SHP77 (cell line): ENCODE data around the gene MARK3.

Experiments
- DNase-seq, 2 experiments: peaks; one replicate each; lab custom pipeline; 2025; lab: John Stamatoyannopoulos, UW

The MARK3 gene

GRCh38 chr14:103367995-103368394, 17.2 kb upstream of the MARK3 start:
- no peak for DNase-seq

DNA sequence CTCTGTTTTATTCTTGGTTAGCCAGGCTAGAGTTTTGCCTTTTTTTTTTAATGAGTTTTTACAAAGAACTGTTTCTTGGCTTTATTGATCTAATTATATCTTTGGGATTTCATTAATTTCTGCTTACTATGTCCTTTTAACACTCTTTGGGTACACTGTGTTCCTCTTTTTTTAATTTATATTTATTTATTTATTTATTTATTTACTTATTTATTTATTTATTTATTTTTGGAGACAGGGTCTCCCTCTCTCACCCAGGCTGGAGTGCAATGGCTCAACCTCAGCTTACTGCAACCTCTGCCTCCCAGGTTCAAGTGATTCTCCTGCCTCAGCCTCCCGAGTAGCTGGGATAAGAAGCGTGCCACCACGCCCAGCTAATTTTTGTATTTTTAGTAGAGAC, 15.1 kb upstream of the MARK3 start:
- no peak for DNase-seq

DNA sequence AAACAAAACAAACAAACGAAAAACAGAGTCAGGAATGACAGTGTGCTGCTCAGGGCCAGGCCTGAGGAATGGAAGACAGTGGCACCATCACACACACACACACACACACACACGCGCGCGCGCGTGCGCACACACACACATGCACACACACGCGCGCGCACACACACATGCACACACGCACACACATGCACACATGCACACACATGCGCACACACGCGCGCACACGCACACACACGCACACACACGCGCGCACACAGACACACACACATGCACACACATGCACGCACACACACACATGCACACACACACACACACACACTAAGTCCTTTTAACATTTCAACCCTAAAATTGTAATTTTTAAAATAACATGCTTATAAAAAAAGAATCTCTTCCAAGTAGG, 13.2 kb upstream of the MARK3 start:
- no peak for DNase-seq

- DNase-seq = no peak
Observed at GRCh38 chr14:103372552-103373304, 12.5 kb upstream of the MARK3 start.

- DNase-seq = no peak
Observed at GRCh38 chr14:103374121-103374520, 11.1 kb upstream of the MARK3 start.

- DNase-seq = no peak
Observed at GRCh38 chr14:103377522-103378037, 7.6 kb upstream of the MARK3 start.

GRCh38 chr14:103378038-103378854, 7.0 kb upstream of the MARK3 start:
- DNase-seq = no peak

DNA sequence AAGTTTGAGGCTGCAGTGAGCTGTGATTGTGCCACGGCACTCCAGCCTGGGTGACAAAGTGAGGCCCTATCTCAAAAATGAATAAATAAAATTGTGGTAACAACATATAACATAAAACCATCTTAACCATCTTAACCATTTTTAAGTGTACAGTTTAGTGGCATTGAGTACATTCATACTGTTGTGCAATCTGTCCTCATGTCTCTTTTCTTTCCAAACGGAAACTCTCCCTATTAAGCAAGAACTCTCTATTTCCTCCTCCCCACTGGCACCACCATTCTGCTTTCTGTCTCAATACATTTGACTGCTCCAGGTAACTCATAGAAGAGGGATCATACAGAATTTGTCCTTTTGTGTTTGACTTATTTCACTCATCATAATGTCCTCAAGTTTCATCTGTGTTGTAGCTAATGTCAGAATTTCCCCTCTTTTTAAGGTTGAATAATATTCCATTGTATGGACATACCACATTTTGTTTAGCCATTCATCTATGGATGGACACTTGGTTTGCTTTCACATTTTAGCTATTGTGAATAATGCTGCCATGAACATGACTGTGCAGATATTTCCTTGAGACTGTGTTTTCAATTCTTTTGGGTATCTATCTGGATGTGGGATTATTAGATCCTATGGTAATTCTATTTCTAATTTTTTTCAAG, 4.4 kb upstream of the MARK3 start:
- DNase-seq = no peak

GRCh38 chr14:103382376-103382775, 2.8 kb upstream of the MARK3 start:
- DNase-seq = no peak

- DNase-seq = no peak
Observed at GRCh38 chr14:103384450-103385151, 614 bp upstream of the MARK3 start.

DNA sequence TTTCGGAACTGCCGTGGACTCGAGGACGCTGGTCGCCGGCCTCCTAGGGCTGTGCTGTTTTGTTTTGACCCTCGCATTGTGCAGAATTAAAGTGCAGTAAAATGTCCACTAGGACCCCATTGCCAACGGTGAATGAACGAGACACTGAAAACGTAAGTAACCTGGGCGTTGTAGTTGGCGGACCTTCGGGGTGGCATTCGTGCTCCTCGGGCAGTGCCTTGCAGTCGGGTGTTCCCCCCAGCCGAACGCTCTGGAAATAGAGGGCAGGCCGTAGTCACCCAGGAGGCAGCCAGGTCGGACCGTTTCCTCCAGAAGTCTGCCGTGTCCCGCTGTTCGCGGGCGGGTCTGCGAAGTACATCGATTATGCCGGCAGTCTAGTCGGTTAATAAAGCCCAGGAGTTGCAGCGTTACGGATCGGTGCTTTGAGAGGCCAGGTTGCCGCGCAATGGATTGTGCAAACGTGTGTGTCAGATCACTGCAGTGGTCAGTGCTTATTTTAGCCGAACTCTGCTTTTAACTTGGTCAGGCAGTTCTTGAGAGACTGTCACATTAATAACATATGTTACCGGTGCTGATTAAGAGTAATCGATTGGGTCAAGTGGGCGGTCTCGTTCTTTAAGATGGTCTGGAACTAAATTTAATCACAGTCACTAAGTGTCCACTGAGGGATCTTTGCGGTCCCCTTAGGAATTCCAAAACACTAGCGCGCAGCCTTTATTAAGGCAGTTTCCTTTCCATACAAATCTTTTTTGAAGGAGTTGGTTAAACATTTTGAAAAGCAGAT, 906 bp downstream of the MARK3 start:
- DNase-seq = peak in 1 of 2 experiments; percentile 10

DNA sequence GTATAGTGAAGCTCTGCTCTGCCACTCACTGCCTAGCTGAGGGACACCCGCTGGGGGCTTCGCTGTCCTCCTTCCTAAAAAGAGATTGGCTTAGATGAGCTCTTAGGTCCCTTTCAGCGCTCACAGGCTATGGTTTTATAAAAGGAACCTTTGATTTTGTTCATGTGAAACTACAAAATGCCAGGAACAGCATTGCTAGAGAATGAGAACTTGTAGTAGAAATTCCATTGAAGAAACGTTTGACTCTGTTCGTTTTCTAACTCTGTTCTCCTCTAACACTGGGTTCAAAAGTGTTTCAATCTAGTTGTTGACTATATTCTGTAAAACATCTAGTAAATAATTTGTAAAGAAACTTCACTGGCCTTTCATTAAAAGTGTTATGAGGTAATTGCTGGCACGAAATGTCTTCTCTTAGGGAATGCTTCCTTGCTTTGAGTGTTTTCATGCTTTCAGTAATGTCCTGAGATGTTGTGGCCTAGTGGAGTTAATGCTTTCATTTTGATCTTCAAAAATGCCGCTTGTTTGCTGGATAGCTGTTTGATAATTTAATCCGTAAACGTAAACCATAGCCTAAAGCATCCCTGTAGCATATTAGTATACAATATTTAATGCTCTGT, 1.6 kb downstream of the MARK3 start:
- DNase-seq = no peak

GRCh38 chr14:103388664-103389063, 3.4 kb downstream of the MARK3 start:
- no peak for DNase-seq

DNA sequence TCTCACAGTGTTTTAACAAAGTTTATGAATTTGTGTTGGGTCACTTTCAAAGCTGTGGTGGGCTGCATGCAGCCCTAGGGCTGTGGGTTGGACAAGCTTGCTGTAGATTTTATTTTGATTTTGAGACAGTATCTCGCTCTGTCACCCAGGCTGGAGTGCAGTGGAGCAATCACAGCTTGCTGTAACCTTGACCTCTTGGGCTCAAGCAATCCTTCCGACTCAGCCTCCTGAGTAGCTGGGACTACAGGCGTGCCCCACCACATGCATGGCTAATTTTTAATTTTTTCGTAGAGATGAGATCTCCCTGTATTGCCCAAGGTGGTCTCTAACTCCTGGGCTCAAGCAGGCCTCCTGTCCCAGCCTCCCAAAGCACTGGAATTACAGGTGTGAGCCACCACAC, 5.4 kb downstream of the MARK3 start:
- no peak for DNase-seq

DNA sequence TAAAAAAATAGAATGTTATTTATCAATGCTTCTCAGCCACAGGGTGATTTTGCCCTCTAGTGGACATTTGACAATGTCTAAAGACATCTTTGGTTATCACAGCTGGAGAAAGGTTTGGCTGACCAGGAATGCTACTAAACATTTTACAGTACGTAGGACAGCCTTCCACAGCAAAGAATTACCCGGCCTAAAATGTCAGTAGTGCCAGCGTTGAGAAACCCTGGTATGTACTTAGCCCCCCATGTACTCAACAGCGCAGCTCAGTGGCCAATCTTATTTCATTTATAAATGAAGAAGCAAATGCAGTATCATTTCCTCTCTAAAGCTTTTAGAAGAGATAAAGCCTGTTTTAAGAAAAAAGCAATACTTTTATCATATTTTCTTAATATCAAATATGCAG, 5.8 kb downstream of the MARK3 start:
- peak in 1 of 2 experiments; percentile 33 for DNase-seq

DNA sequence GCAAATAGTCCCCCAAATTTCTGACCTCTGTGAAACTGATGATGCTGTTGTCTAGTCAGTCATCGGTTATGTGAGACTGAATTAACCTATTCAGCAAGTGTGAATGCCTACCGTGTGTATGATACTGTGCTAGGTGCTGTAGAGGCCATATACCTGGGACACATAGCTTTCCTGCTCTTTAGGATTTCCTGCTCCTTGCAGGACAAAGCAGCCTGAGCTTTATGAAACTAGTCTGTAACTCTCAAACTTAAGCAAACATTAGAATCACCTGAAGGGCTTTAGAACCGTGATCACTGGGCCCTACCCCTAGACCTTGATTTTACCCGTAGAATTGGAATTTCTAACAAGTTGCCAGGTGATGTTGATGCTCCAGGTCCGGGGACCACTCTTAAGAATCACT, 6.9 kb downstream of the MARK3 start:
- no peak for DNase-seq

- DNase-seq = no peak
Observed at GRCh38 chr14:103392572-103392971, 7.4 kb downstream of the MARK3 start.

DNA sequence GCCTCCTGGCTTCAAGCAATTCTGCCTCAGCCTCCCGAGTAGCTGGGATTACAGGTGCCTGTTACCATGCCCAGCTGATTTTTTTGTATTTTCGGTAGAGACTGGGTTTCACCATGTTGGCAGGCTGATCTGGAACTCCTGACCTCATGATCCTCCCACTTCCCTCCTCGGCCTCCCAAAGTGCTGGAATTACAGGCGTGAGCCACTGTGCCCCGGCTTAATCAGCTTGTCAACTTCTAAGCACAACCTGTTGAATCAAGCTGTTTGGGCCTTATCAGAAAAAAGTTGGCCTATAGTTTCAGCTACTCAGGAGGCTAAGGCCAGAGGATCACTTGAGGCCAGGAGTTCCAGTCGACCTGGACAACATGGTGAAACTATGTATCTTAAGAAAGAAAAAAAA, 7.9 kb downstream of the MARK3 start:
- DNase-seq = no peak

DNA sequence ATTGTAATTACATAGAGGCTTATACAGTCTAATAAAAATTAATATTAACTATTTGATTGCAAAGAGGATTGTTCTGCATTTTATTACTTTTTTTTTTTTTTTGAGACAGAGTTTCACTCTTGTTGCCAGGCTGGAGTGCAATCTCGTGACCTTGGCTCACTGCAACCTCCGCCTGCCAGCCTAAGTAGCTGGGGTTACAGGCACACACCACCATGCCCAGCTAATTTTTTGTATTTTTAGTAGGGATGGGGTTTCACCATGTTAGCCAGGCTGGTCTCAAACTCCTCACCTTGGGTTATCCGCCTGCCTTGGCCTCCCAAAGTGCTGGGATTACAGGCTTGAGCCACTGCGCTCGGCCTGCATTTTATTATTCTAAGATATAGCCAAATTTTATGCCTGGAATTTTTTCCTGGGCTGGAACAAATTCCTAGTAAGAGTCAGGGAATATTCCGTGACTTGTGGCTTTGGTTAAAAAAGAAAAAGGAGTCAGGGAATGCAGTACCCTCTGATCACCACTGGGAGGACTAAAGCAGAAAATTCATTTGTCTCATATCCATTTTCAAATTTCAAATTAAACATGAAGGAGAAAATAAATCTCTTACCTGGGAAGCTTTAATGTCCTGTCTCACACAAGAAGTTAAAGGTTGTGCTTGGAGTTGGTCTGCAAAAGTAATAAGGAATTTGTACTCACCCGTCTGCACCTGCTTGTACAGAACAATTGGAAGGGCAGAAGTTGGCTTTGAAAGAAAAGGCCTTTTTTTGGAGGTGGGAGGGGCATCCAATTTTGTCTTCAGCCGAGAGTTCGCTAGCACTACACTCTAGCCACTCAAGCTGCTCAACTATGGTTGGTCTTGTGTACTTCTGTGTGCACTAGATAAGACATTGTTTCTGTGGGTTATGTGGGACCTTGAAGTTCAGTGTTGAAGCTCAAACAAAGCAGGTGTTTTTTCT, 8.7 kb downstream of the MARK3 start:
- DNase-seq = peak; percentile 4 to 19

GRCh38 chr14:103395244-103395643, 10.0 kb downstream of the MARK3 start:
- DNase-seq = no peak
